ENCODE data around the gene BBS4.

Gene BBS4

GRCh38 chr15:72787526-72787925, 101.5 kb downstream of the BBS4 start:
- H3K27ac ChIP-seq: no peak overlapping the region
- no peak for DNase-seq (ENCODE audit: low read depth, low spot score)

Measured in epithelial cell of prostate (primary cell).